GM12892 (cell line): Measurements from ENCODE around the gene SENP6.

ENCODE experiments used
- POLR2A ChIP-seq: IDR thresholded peaks from 2 replicates; pipeline ENCODE4 v1.6.1; 2011; ENCODE audit warnings: low read depth, low read length, control low read depth
- POLR2AphosphoS5 ChIP-seq: IDR thresholded peaks from 2 replicates; pipeline ENCODE4 v1.6.1; 2011; ENCODE audit warnings: low read depth, low read length, control low read depth

GRCh38 chr6:75608304-75608703 lies 6.6 kb downstream of the SENP6 start:
- TF ChIP-seq POLR2AphosphoS5 (no peak), POLR2A (no peak)
